Esophagus muscularis mucosa (tissue), 4 donors: ENCODE results near the gene EBF4. TPM values are rescaled to one million over a fixed set of nuclear protein-coding genes. Genes with fewer than 3 reads are reported as not detected.
A peak's percentile ranks its signal among the peaks of the same experiment; 100 is the strongest.

Experiments used
- DNase-seq: peaks from one replicate; pipeline ENCODE4 v3.0.0-alpha.2; 2017; ENCODE audit errors: extremely low spot score
- H3K27ac ChIP-seq, 4 donors: fragments of 200-600 bp; sonication (generic); replicated peaks in 1 of 4; 1 replicate in 3 of 4; 2 replicates in 1 of 4; pipeline ENCODE4 v1.5.1; 2016 to 2019; ENCODE audit warnings: mild to moderate bottlenecking in 1 of 4
- H3K27me3 ChIP-seq, 4 donors: fragments of 200-600 bp; sonication (generic); one replicate each; pipeline versions ENCODE4 v1.5.1 to v1.6.0; 2016 to 2019
- H3K36me3 ChIP-seq, 4 donors: fragments of 200-600 bp; sonication (generic); one replicate each; pipeline ENCODE4 v1.5.1; 2016 to 2019
- H3K4me1 ChIP-seq, 4 donors: fragments of 200-600 bp; sonication (generic); one replicate each; pipeline ENCODE4 v1.5.1; 2016 to 2019
- H3K4me3 ChIP-seq, 4 donors: fragments of 200-600 bp; sonication (generic); 1 replicate in 2 of 4; 2 replicates in 2 of 4; pipeline ENCODE4 v1.5.1; 2016 to 2019; ENCODE audit warnings: mild to moderate bottlenecking in 4 of 4, moderate library complexity in 1 of 4
- H3K9me3 ChIP-seq, 4 donors: fragments of 200-600 bp; sonication (generic); 1 replicate in 3 of 4; 2 replicates in 1 of 4; pipeline ENCODE4 v1.5.1; 2016 to 2019
- CTCF ChIP-seq, 3 experiments: fragments of 200-600 bp in 2 of 3; fragments of 450-650 bp in 1 of 3; sonication (generic) in 2 of 3; IDR thresholded peaks; one replicate each; pipeline ENCODE4 v1.5.1; 2017 to 2019; ENCODE audit warnings: antibody characterized with exemption in 3 of 3, mild to moderate bottlenecking in 2 of 3, moderate library complexity in 1 of 3
- EP300 ChIP-seq: sonication (generic); formaldehyde crosslinking; IDR thresholded peaks from one replicate; pipeline ENCODE4 v1.6.1; 2017; ENCODE audit warnings: antibody characterized with exemption
- POLR2A ChIP-seq: fragments of 450-650 bp; IDR thresholded peaks from one replicate; pipeline ENCODE4 v1.6.1; 2017; ENCODE audit warnings: antibody characterized with exemption, moderate library complexity, mild to moderate bottlenecking, low read depth
- POLR2AphosphoS5 ChIP-seq, 2 donors: sonication (generic); formaldehyde crosslinking; IDR thresholded peaks; one replicate each; pipeline ENCODE4 v1.6.1; 2017; ENCODE audit warnings: antibody characterized with exemption in 2 of 2
- WGBS: methylation state at CpG from one replicate; pipeline ENCODE4 v1.1.5; 2018; 5-methylcytosine and 5-hydroxymethylcytosine counted together
- intact Hi-C: fragments of 100-400 bp; cut with DNase I; formaldehyde crosslinking; loops from one replicate; pipeline ENCODE4 v1.15.1; 2023
- total RNA-seq, 4 donors: library from RNA; depleted of rRNA; stranded (reverse); fragments of >200 nt; gene quantifications; one replicate each; pipeline versions ENCODE4 v1.1.0 to v1.2.1, GENCODE V29; 2016

EBF4 gene
- 10 to 100 TPM; 23.7 to 46.7 (median 30.1) TPM for total RNA-seq

GRCh38 chr20:2692036-2692885, at the start of gene EBF4:
EBF4 (plus strand) TSS chr20:2692780; CDS start chr20:2693646, 866 bp downstream.
- Histone ChIP-seq H3K36me3 (peaks cover 0 to 4% (median 0%) of the 10 kb centered on the region in 4 donors), H3K4me1 (peaks cover 8 to 31% (median 29%) of the 10 kb centered on the region in 4 donors), H3K4me3 (peak within 1 kb of the TSS; percentile 70 to 82 (median 70)), H3K27me3 (peaks cover 0 to 12% (median 0%) of the 10 kb centered on the region in 4 donors), H3K9me3 (no peaks in the 10 kb centered on the region), H3K27ac (peak within 1 kb of the TSS; percentile 86 to 95 (median 93))
- no peak for DNase-seq
- 4% methylated on average over 24 of the region's 106 CpGs for whole genome bisulfite sequencing
- TF ChIP-seq POLR2AphosphoS5 (IDR thresholded peaks at IDR 0.05) (peak; percentile 51 to 68), POLR2A (no peak), CTCF (IDR thresholded peaks at IDR 0.05) (no peak), EP300 (no peak)
- intact Hi-C loops: loop anchor here (2.0 to 10.0 kb wide), 4 partner anchors 27 to 153 kb away; partner anchors contain the start of genes IDH3B, NOP56, PCED1A and VPS16

GRCh38 chr20:2643708-2644107, 48.9 kb upstream of the EBF4 start:
- no peak for DNase-seq
- H3K4me1 ChIP-seq: peaks cover 0 to 9% (median 3%) of the 10 kb centered on the region in 4 donors
- peaks cover 0 to 32% (median 0%) of the 10 kb centered on the region in 4 donors for H3K36me3 ChIP-seq
- no peak overlapping the region for H3K27ac ChIP-seq
- no peaks in the 10 kb centered on the region for H3K27me3 ChIP-seq
- H3K4me3 ChIP-seq: no peak overlapping the region
- H3K9me3 ChIP-seq: no peaks in the 10 kb centered on the region
- no peak for TF ChIP-seq POLR2AphosphoS5 (IDR thresholded peaks at IDR 0.05)
- no peak for TF ChIP-seq POLR2A
- TF ChIP-seq CTCF (IDR thresholded peaks at IDR 0.05): no peak
- no peak for TF ChIP-seq EP300
- WGBS: 50% methylated on average over 1 of the region's 1 CpG
- intact Hi-C loops: loop anchor here (10.0 kb wide), 1 partner anchor 169 kb away; the partner anchor contains the start of gene SNRPB

- peak; percentile 97 for DNase-seq
- intact Hi-C loops: loop anchor here (2.0 kb wide), 1 partner anchor 41 kb away; the partner anchor contains the start of gene EBF4
- H3K4me3 ChIP-seq: peak within 1 kb of the TSS; percentile 87 to 92 (median 90)
- H3K4me1 ChIP-seq: peaks cover 16 to 36% (median 30%) of the 10 kb centered on the region in 4 donors
- no peaks in the 10 kb centered on the region for H3K27me3 ChIP-seq
- TF ChIP-seq POLR2A (peak; percentile 39), POLR2AphosphoS5 (IDR thresholded peaks at IDR 0.05) (peak; percentile 82 to 93), EP300 (no peak)
- H3K36me3 ChIP-seq: peaks cover 20 to 33% (median 29%) of the 10 kb centered on the region in 4 donors
- no peaks in the 10 kb centered on the region for H3K9me3 ChIP-seq
- WGBS: 0% methylated on average over 23 of the region's 101 CpGs
- peak within 1 kb of the TSS; percentile 85 to 98 (median 92) for H3K27ac ChIP-seq
These were observed 40.5 kb upstream of the EBF4 start, which contains the start of gene NOP56 for GRCh38 chr20:2651772-2652723. NOP56 (plus strand) TSS chr20:2652632; CDS start chr20:2652661, 29 bp downstream.

GRCh38 chr20:2652724-2653555, 39.6 kb upstream of the EBF4 start:
- H3K4me3 ChIP-seq: peak overlapping the region; percentile 87 to 92 (median 90)
- WGBS: under 1% methylated on average over 16 of the region's 56 CpGs
- H3K27me3 ChIP-seq: no peaks in the 10 kb centered on the region
- intact Hi-C loops: loop anchor here (2.0 kb wide), 1 partner anchor 40 kb away; the partner anchor contains the start of gene EBF4
- H3K4me1 ChIP-seq: peaks cover 16 to 33% (median 28%) of the 10 kb centered on the region in 4 donors
- peaks cover 29 to 42% (median 38%) of the 10 kb centered on the region in 4 donors for H3K36me3 ChIP-seq
- no peaks in the 10 kb centered on the region for H3K9me3 ChIP-seq
- TF ChIP-seq POLR2AphosphoS5 (IDR thresholded peaks at IDR 0.05) (no peak), POLR2A (no peak), CTCF (IDR thresholded peaks at IDR 0.05) (no peak), EP300 (no peak)
- peak overlapping the region; percentile 85 to 98 (median 92) for H3K27ac ChIP-seq
- no peak for DNase-seq
